Astrocyte of the cerebellum (primary cell): Measurements from ENCODE around the gene STOX2.

ENCODE experiments used
- DNase-seq: peaks from one replicate; pipeline ENCODE4 v3.0.0-alpha.2; 2011; ENCODE audit warnings: low read depth
- H3K4me3 ChIP-seq: 2 replicates; pipeline ENCODE4 v1.5.1; 2011; ENCODE audit warnings: mild to moderate bottlenecking, low read depth, low read length, moderate library complexity
- CTCF ChIP-seq: IDR thresholded peaks from 2 replicates; pipeline ENCODE4 v1.5.1; 2012; ENCODE audit warnings: low read length, low read depth, moderate library complexity, mild to moderate bottlenecking; ENCODE audit errors: missing control alignments
- in situ Hi-C: cut with HindIII; loops from 2 replicates; pipeline ENCODE4 v1.10.0; 2017; ENCODE audit warnings: low sequenced_read_pairs

STOX2 gene

GRCh38 chr4:183905081-183905592 is at the start of gene STOX2:
STOX2 (plus strand) TSS chr4:183905307; CDS start chr4:183906791, 1,484 bp downstream.
- DNase-seq = no peak
- peak within 1 kb of the TSS; percentile 49 for H3K4me3 ChIP-seq
- no peak for TF ChIP-seq CTCF
- in situ Hi-C loops = no loop called here

- H3K4me3 ChIP-seq = no peak overlapping the region
- TF ChIP-seq CTCF = no peak
- in situ Hi-C loops = no loop called here
- DNase-seq = no peak
Measured at GRCh38 chr4:183855323-183856190, 49.5 kb upstream of the STOX2 start.

- H3K4me3 ChIP-seq = no peak overlapping the region
- in situ Hi-C loops = no loop called here
- no peak for DNase-seq
- no peak for TF ChIP-seq CTCF
Measured at GRCh38 chr4:183857040-183857439, 48.1 kb upstream of the STOX2 start.

GRCh38 chr4:183858011-183858615 is 47.0 kb upstream of the STOX2 start:
- no peak for DNase-seq
- in situ Hi-C loops = no loop called here
- TF ChIP-seq CTCF = no peak
- H3K4me3 ChIP-seq = no peak overlapping the region

GRCh38 chr4:183860119-183860518 is 45.0 kb upstream of the STOX2 start:
- no peak overlapping the region for H3K4me3 ChIP-seq
- DNase-seq = no peak
- no peak for TF ChIP-seq CTCF
- in situ Hi-C loops = no loop called here

GRCh38 chr4:183860731-183861130 is 44.4 kb upstream of the STOX2 start:
- in situ Hi-C loops = no loop called here
- TF ChIP-seq CTCF = no peak
- DNase-seq = no peak
- no peak overlapping the region for H3K4me3 ChIP-seq
